Measurements from ENCODE around the gene PPP1R13B.

DNA sequence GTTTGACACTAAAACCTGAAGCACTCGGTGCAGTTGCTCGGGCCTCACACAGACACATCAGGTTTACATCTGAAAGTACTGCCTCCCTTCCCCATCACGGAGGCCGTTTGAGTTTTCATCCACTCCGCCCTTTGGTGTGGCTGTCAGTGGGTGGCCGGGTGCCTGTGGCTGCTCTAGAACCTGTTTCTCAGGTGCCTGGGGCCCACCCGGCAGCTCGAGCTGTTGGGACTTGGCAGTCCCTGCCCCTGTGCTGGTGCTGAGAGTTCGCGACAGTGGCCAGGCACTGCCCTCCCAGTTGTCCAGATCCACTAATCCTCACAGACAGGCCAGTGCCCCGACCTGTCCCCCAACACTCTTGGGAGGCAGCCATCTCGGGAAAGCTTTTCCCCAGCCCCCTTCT lies 154.5 kb downstream of the PPP1R13B start:
- TF ChIP-seq, protein P1, sequence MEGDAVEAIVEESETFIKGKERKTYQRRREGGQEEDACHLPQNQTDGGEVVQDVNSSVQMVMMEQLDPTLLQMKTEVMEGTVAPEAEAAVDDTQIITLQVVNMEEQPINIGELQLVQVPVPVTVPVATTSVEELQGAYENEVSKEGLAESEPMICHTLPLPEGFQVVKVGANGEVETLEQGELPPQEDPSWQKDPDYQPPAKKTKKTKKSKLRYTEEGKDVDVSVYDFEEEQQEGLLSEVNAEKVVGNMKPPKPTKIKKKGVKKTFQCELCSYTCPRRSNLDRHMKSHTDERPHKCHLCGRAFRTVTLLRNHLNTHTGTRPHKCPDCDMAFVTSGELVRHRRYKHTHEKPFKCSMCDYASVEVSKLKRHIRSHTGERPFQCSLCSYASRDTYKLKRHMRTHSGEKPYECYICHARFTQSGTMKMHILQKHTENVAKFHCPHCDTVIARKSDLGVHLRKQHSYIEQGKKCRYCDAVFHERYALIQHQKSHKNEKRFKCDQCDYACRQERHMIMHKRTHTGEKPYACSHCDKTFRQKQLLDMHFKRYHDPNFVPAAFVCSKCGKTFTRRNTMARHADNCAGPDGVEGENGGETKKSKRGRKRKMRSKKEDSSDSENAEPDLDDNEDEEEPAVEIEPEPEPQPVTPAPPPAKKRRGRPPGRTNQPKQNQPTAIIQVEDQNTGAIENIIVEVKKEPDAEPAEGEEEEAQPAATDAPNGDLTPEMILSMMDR (IDR thresholded peaks at IDR 0.05 in 4 of 5, conservative IDR thresholded peaks at IDR 0.05 in 1 of 5) = no peak
- no peak for TF ChIP-seq POLR2A (IDR thresholded peaks at IDR 0.05)
